ENCODE data around the gene ROPN1B.
"Not testable (repeated sequence)": the region's sequence is repeated elsewhere in the genome, so short reads cannot be mapped to it uniquely, and the experiment has no call there.

- not testable (repeated sequence) for TF ChIP-seq EZH2 (IDR thresholded peaks at IDR 0.05; ENCODE audit: insufficient read depth, poor library complexity, severe bottlenecking); EZH2phosphoT487 (IDR thresholded peaks at IDR 0.05; ENCODE audit: insufficient read depth, low read depth)
Measured at GRCh38 chr3:125975245-125976002, 6.4 kb downstream of the ROPN1B start.
